Stimulated activated CD4-positive, alpha-beta T cell treated with anti-CD3 and anti-CD28 coated beads, TNF-alpha, amount 100 ng/mL, for 24 hours (primary cell): ENCODE measurements around the gene PRR18.
"Not testable (repeated sequence)": the region's sequence is repeated elsewhere in the genome, so short reads cannot be mapped to it uniquely, and the experiment has no call there.

Source experiments
- DNase-seq, 3 experiments: peaks; one replicate each; pipeline ENCODE4 v3.0.0-alpha.2; 2020; ENCODE audit warnings: low read depth in 3 of 3

Gene PRR18

GRCh38 chr6:166308033-166308768 is at the start of gene PRR18:
Gene PRR18 (minus strand): TSS chr6:166308392. CDS start chr6:166308142, 250 bp downstream.
- peak in 1 of 3 experiments; percentile 9 for DNase-seq

GRCh38 chr6:166355552-166355951 is 47.4 kb upstream of the PRR18 start:
- DNase-seq = no peak

- no peak for DNase-seq
Measured at GRCh38 chr6:166354965-166355364, 46.8 kb upstream of the PRR18 start.

- no peak for DNase-seq
Measured at GRCh38 chr6:166354143-166354542, 46.0 kb upstream of the PRR18 start.

- no peak for DNase-seq
Measured at GRCh38 chr6:166353507-166353906, 45.3 kb upstream of the PRR18 start.

GRCh38 chr6:166352923-166353322 is 44.7 kb upstream of the PRR18 start:
- no peak for DNase-seq

- DNase-seq = no peak
Measured at GRCh38 chr6:166351715-166352285, 43.6 kb upstream of the PRR18 start.

GRCh38 chr6:166348305-166348949 is 40.2 kb upstream of the PRR18 start:
- DNase-seq = no peak

GRCh38 chr6:166346965-166347364 is 38.8 kb upstream of the PRR18 start:
- no peak for DNase-seq

- no peak for DNase-seq
Measured at GRCh38 chr6:166346449-166346848, 38.3 kb upstream of the PRR18 start.

- DNase-seq = not testable (repeated sequence)
Measured at GRCh38 chr6:166345672-166346071, 37.5 kb upstream of the PRR18 start.

GRCh38 chr6:166344921-166345320 is 36.7 kb upstream of the PRR18 start:
- not testable (repeated sequence) for DNase-seq

GRCh38 chr6:166344240-166344639 is 36.0 kb upstream of the PRR18 start:
- no peak for DNase-seq

GRCh38 chr6:166343150-166343487 is 34.9 kb upstream of the PRR18 start:
- DNase-seq = no peak

GRCh38 chr6:166342349-166343149 is 34.4 kb upstream of the PRR18 start, which contains the start of gene SFT2D1:
Gene SFT2D1 (minus strand): TSS chr6:166342545. CDS start chr6:166342481, 64 bp downstream.
- DNase-seq = peak; percentile 65 to 84 (median 67)

GRCh38 chr6:166341977-166342348 is 33.8 kb upstream of the PRR18 start:
- DNase-seq = no peak

- no peak for DNase-seq
Measured at GRCh38 chr6:166341464-166341863, 33.3 kb upstream of the PRR18 start.

- DNase-seq = no peak
Measured at GRCh38 chr6:166338854-166339253, 30.7 kb upstream of the PRR18 start.

GRCh38 chr6:166336847-166337246 is 28.7 kb upstream of the PRR18 start:
- no peak for DNase-seq

GRCh38 chr6:166335378-166336302 is 27.4 kb upstream of the PRR18 start:
- DNase-seq = no peak

- DNase-seq = no peak
Measured at GRCh38 chr6:166334878-166335277, 26.7 kb upstream of the PRR18 start.
